Fibroblast of lung (primary cell): Measurements from ENCODE around the gene SFRP5. TPM values are rescaled to one million over a fixed set of nuclear protein-coding genes. Genes with fewer than 3 reads are reported as not detected.

Experiments used
- DNase-seq, 2 donors: peaks; one replicate each; pipeline versions ENCODE4 v3.0.0 to v3.0.0-alpha.2; 2010; ENCODE audit warnings: low read depth in 2 of 2
- H2AFZ ChIP-seq: 2 replicates; pipeline ENCODE4 v1.5.1; 2012; ENCODE audit warnings: low read length, control low read depth, inconsistent platforms
- H3K27ac ChIP-seq: 2 replicates; pipeline ENCODE4 v1.5.1; 2011; ENCODE audit warnings: low read length, control low read depth; ENCODE audit not compliant: insufficient read depth
- H3K27me3 ChIP-seq: 2 replicates; pipeline ENCODE4 v1.5.1; 2011; ENCODE audit warnings: mild to moderate bottlenecking, low read length; ENCODE audit not compliant: control insufficient read depth, insufficient read depth
- H3K36me3 ChIP-seq: 2 replicates; pipeline ENCODE4 v1.5.1; 2011; ENCODE audit warnings: low read length; ENCODE audit not compliant: control insufficient read depth, insufficient read depth
- H3K4me1 ChIP-seq: 2 replicates; pipeline ENCODE4 v1.5.1; 2011; ENCODE audit warnings: low read length; ENCODE audit not compliant: control insufficient read depth, insufficient read depth; ENCODE audit errors: extremely low read depth
- H3K4me2 ChIP-seq: 2 replicates; pipeline ENCODE4 v1.5.1; 2011; ENCODE audit warnings: low read length, control low read depth; ENCODE audit not compliant: insufficient read depth; ENCODE audit errors: extremely low read depth
- H3K4me3 ChIP-seq, 4 experiments: fragments of 200-600 bp in 1 of 4; sonication (generic) in 1 of 4; replicated peaks in 1 of 4; 2 replicates each; pipeline ENCODE4 v1.5.1; 2011 to 2016; ENCODE audit warnings: low read length in 4 of 4, low read depth in 3 of 4, mild to moderate bottlenecking in 3 of 4, control low read depth in 2 of 4, inconsistent platforms in 1 of 4, mixed read lengths in 1 of 4; ENCODE audit not compliant: insufficient read depth in 1 of 4; ENCODE audit errors: control extremely low read depth in 1 of 4
- H3K79me2 ChIP-seq: 2 replicates; pipeline ENCODE4 v1.5.1; 2012; ENCODE audit warnings: mild to moderate bottlenecking, low read length, inconsistent platforms; ENCODE audit not compliant: control insufficient read depth, insufficient read depth
- H3K9ac ChIP-seq: 2 replicates; pipeline ENCODE4 v1.5.1; 2011; ENCODE audit warnings: mild to moderate bottlenecking, low read length, control low read depth; ENCODE audit not compliant: insufficient read depth
- H3K9me3 ChIP-seq: 2 replicates; pipeline ENCODE4 v1.5.1; 2012; ENCODE audit warnings: low read depth, low read length; ENCODE audit not compliant: control insufficient read depth, insufficient read depth
- H4K20me1 ChIP-seq: 2 replicates; pipeline ENCODE4 v1.5.1; 2011; ENCODE audit warnings: low read length; ENCODE audit not compliant: control insufficient read depth, insufficient read depth; ENCODE audit errors: extremely low read depth
- CTCF ChIP-seq, 2 donors: IDR thresholded peaks in 1 of 2; conservative IDR thresholded peaks in 1 of 2; 1 replicate in 1 of 2; 2 replicates in 1 of 2; pipeline ENCODE4 v1.5.1; 2011 to 2012; ENCODE audit warnings: low read length in 2 of 2, control low read depth in 1 of 2, inconsistent platforms in 1 of 2, low read depth in 1 of 2, mild to moderate bottlenecking in 1 of 2
- EZH2 ChIP-seq: IDR thresholded peaks from 2 replicates; pipeline ENCODE4 v1.5.1; 2012; ENCODE audit warnings: low read length, control low read depth, mild to moderate bottlenecking; ENCODE audit errors: missing control alignments
- polyA plus RNA-seq, 2 donors: library from polyadenylated mRNA; depleted of rRNA in 1 of 2; stranded (reverse) in 1 of 2; unstranded in 1 of 2; fragments of >200 nt; gene quantifications; 2 replicates each; pipeline ENCODE4 v1.2.1, GENCODE V29; 2011 to 2012; ENCODE audit warnings: missing spikeins in 1 of 2
- total RNA-seq: library from RNA; depleted of rRNA; stranded (reverse); fragments of >200 nt; gene quantifications from 2 replicates; pipeline ENCODE4 v1.2.1, GENCODE V29; 2014

SFRP5 gene
- total and polyA plus RNA-seq, 2 donors (not counting 1 experiment from before 2014, with no cell fraction given), result not detected

DNA sequence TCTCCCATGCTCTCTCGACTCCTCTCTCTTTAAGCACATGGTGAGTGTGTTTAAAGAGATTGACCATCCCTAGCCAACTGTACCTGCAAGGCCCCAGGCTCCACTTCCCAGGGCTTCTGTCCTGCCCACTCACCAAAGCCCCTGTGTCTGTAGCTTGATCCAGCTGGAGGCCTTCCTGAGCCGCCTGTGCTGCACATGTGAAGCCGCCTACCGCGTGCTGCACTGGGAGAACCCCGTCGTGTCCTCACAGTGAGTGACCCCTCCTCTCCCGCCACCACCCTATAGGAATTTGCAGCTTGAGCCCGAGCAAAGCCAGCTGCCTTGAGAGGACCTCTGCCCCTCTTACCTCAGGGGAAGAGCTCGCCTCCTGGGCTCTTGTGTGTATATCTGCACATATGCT is 23.7 kb downstream of the SFRP5 start:
- H3K27me3 ChIP-seq, result no peaks in the 10 kb centered on the region
- H3K79me2 ChIP-seq, result no peaks in the 10 kb centered on the region
- no peak overlapping the region for H3K27ac ChIP-seq
- no peaks in the 10 kb centered on the region for H3K9me3 ChIP-seq
- peaks cover 12% of the 10 kb centered on the region for H3K36me3 ChIP-seq
- H3K4me3 ChIP-seq, result no peak overlapping the region
- no peaks in the 10 kb centered on the region for H3K4me1 ChIP-seq
- no peak for TF ChIP-seq EZH2
- TF ChIP-seq CTCF (conservative IDR thresholded peaks at IDR 0.05 in 1 of 2, IDR thresholded peaks at IDR 0.05 in 1 of 2; ENCODE audit: low read depth in 1 of 2, low read length in 2 of 2), result no peak
- no peak overlapping the region for H3K9ac ChIP-seq
- DNase-seq, result no peak
- H4K20me1 ChIP-seq, result no peaks in the 10 kb centered on the region
- no peak overlapping the region for H3K4me2 ChIP-seq
- H2AFZ ChIP-seq, result no peak overlapping the region

DNA sequence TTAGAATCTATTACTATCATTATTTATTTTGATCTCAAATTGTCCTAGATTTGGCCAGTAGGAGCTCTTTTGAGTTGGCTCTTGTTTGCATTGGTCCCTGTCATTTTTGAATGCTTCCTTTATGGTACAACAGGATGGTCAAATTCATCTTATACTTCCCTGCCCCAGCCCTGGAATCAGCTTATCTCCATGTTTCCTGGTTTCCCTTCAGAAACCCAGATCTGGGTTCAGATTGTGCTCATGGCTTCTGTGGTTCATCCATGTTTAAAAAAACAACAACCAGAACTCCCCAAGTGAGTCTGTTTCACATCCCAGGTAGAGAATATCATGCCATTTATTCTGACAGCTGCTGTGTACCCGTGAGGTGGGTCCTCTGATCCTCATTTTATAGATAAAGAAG is 24.2 kb downstream of the SFRP5 start:
- no peak for DNase-seq
- H3K36me3 ChIP-seq, result peaks cover 12% of the 10 kb centered on the region
- no peak overlapping the region for H3K4me3 ChIP-seq
- no peak overlapping the region for H3K27ac ChIP-seq
- H3K4me1 ChIP-seq, result no peaks in the 10 kb centered on the region
- no peak for TF ChIP-seq EZH2
- TF ChIP-seq CTCF (conservative IDR thresholded peaks at IDR 0.05 in 1 of 2, IDR thresholded peaks at IDR 0.05 in 1 of 2; ENCODE audit: low read depth in 1 of 2, low read length in 2 of 2), result no peak
- no peaks in the 10 kb centered on the region for H3K9me3 ChIP-seq
- H2AFZ ChIP-seq, result no peak overlapping the region
- no peak overlapping the region for H3K4me2 ChIP-seq
- H4K20me1 ChIP-seq, result no peaks in the 10 kb centered on the region
- H3K79me2 ChIP-seq, result no peaks in the 10 kb centered on the region
- H3K27me3 ChIP-seq, result no peaks in the 10 kb centered on the region
- no peak overlapping the region for H3K9ac ChIP-seq

- H3K27ac ChIP-seq, result no peak overlapping the region
- H4K20me1 ChIP-seq, result no peaks in the 10 kb centered on the region
- H3K4me1 ChIP-seq, result no peaks in the 10 kb centered on the region
- no peaks in the 10 kb centered on the region for H3K9me3 ChIP-seq
- DNase-seq, result no peak
- TF ChIP-seq CTCF (conservative IDR thresholded peaks at IDR 0.05 in 1 of 2, IDR thresholded peaks at IDR 0.05 in 1 of 2; ENCODE audit: low read depth in 1 of 2, low read length in 2 of 2), result no peak
- H2AFZ ChIP-seq, result no peak overlapping the region
- H3K79me2 ChIP-seq, result peaks cover 10% of the 10 kb centered on the region
- peaks cover 8% of the 10 kb centered on the region for H3K36me3 ChIP-seq
- no peak overlapping the region for H3K4me3 ChIP-seq
- H3K27me3 ChIP-seq, result no peaks in the 10 kb centered on the region
- no peak overlapping the region for H3K9ac ChIP-seq
- no peak overlapping the region for H3K4me2 ChIP-seq
These were observed 27.3 kb downstream of the SFRP5 start for GRCh38 chr10:97744405-97745035.
